Erythroblast (primary cell): ENCODE results near the gene PKNOX1.
"Not testable (repeated sequence)": the region's sequence is repeated elsewhere in the genome, so short reads cannot be mapped to it uniquely, and the experiment has no call there.

ENCODE experiments used
- GATA1 ChIP-seq: IDR thresholded peaks from 2 replicates; pipeline ENCODE4 v1.6.1; 2011; ENCODE audit warnings: low read depth, mild to moderate bottlenecking, control low read depth, low read length, moderate library complexity
- POLR2A ChIP-seq: IDR thresholded peaks from 2 replicates; pipeline ENCODE4 v1.6.1; 2011; ENCODE audit warnings: mild to moderate bottlenecking, low read length

DNA sequence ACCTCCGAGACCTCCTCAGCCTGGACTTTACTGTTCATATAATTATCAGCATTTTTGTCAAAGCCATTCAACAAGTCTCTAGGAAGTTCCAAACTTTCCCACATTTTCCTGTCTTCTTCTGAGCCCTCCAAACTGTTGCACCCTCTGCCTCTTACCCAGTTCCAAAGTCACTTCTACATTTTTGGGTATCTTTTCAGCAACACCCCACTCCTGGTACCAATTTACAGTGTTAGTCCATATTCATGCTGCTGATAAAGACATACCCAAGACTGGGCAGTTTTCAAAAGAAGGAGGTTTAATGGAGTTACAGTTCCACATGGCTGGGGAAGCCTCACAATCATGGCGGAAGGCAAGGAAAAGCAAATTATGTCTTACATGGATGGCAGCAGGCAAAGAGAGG, 25.7 kb downstream of the PKNOX1 start:
- not testable (repeated sequence) for TF ChIP-seq POLR2A, GATA1
